Endometrium (tissue), 2 donors: ENCODE measurements around the gene EED.
"Not testable (repeated sequence)": the region's sequence is repeated elsewhere in the genome, so short reads cannot be mapped to it uniquely, and the experiment has no call there.

Source experiments
- FAIRE-seq: peaks from 2 replicates; lab custom pipeline; 2012; peaks lifted over from hg19 to GRCh38; lab: Jason Lieb, UNC
- donor health status: control.
- donor health status: control.

Gene EED

DNA sequence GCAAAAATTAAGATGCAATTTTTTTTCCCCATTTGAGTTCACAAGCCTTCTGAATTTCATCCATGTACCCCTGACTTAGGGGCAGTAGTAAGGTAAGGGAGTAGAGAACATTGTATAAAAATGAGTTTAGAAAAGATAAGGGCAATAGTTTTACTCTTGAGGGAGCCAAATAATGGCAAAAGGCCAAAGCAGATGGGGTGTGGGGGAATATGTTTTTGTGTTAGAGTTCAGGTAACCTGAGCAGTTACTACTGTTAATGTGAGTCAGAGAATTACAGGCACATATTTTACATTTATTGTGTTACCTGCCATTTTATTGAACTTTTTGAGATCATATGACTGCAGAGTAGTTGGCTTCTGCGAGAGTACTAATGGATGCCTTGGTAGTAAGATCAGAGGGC, 3.1 kb downstream of the EED start:
- FAIRE-seq: no peak

DNA sequence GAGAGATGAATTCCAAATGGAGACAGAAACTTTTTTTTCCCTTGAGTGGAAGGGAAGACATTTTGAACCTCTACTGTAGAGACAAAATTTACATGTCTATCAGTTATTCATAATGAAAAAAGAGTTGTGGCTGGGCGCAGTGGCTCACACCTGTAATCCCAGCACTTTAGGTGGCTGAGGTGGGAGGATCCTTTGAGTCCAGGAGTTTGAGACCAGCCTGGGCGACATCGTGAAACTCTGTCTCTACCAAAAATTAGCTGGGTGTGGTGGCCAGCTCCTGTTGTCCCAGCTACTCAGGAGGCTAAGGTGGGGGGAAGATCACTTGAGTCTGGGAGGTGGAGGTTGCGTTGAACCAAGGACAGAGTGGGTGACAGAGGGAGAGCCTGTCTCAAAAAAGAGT, 4.1 kb downstream of the EED start:
- FAIRE-seq: no peak

DNA sequence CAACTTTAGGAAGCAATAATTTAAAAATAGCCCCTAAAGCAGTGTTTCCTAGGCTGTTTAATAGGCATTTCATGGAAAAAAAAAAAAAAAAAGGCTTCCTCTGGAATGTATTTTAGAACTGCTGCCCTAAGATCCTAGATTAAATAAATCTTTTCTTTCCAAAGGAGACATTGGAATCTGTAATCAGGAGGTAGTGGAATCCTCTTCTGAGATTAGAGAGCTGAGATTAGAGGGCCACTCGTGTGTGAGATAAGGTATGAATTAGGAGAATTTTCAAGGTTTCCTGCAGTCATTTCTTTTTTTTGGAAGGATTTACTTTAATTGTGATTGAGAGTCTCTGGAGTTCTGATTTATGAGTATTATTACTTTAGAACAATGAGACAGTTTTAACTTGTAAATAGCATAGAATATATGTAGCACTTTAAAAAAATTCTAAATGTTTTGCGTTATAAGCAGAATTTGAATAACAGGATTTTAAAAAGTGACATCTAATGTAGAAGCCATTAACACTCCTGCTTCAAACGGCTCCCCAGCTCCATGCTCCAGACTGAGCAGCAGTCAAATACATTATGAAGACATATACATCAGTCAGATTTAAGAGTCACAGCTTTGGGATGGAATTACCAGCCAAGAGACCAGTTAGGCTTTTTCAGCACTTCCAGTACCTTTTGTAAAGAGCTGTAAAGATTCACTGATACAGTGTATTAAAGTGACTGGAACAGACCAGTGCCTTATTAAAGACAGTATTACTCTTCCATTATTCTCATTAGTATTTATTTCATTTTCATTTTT, 5.0 kb downstream of the EED start:
- FAIRE-seq: no peak

GRCh38 chr11:86251345-86251744, 6.8 kb downstream of the EED start:
- FAIRE-seq: no peak

DNA sequence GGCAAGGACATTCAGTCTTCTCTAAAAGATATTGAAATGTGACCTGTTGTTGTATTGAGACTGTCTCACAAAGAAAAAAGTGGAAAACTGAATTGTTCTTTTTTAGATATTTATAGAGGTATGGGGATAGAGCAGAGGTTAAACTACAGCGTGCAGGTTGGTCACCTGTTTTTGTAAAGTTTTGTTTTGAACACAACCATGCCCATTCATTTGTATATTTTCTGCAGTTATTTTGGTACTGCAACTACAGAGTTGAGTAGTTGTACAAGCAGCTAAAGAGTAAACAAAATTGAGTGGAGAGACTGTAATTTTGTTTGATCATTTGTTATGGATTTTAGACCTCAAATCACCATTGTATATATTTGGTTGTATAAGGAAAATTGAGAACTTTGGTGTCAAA, 11.3 kb downstream of the EED start:
- FAIRE-seq: no peak

DNA sequence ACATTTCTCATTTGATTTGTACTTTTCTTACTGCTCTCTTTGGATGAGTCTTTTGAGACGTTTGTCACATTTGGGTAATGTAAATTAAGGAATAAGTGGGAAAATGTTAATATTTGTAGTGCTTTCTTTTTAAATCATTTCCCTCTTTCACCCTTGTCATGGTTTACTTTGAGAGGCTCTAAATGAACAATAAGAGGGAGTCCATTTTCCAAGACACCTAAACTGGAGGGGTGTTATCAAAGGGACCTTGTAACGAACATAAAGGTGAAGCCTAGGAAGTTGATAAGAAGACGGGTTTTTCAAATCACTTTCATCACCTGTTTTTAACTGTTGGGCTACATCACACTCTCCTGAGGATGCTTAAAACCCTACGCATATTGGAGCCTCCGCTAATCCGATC, 12.1 kb downstream of the EED start:
- no peak for FAIRE-seq

DNA sequence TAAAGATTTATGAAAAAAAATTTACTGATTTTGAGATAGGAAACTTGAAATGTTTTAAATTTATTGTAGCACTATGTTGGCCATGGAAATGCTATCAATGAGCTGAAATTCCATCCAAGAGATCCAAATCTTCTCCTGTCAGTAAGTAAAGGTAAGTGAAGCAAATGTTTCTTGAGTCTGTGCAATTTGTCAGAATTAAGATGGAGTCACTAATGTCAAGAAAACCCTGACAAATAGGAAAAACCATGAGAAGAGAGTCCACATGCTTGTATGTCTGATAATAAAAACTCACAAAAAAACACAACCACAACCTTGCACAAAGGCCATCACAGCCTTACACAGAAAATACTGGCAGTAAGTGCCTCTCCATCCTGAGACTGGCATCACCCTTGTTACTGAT, 12.9 kb downstream of the EED start:
- FAIRE-seq: no peak

DNA sequence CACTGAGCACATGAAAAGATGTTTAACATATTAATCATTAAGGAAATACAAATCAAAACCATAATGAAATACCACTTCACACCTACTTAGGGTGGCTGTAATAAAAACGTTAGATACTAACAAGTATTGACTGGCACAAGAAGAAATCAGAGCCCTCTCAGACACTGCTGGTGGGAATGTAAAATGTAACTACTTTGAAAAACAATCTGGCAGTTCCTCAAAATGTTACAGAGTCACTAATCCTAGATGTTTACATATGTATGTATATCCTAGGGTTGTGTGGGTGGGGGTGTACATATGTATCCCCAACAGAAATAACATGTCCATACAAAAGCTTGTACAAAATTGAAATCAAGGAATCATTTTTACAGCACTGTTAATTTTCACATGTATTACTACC, 15.2 kb downstream of the EED start:
- no peak for FAIRE-seq

DNA sequence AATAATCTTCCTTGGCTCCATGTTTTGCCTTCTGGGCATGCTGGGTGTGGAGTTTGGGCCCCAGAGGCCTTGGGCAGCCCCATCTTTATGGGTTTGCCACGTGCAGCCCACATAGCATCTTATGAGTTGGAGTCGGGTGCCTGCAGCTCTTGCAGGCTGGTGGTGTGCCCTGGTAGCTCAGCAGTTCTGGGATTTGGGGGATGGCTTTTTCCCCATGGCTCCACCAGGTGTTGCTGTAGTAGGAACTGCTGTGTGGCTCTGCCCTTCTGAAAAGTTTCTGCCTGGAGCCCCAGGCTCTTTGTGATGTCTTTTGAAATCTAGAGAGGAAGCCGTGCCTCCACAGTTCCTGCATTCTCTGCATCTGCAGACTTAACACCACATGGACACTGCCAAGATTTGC, 16.8 kb downstream of the EED start:
- FAIRE-seq: no peak

DNA sequence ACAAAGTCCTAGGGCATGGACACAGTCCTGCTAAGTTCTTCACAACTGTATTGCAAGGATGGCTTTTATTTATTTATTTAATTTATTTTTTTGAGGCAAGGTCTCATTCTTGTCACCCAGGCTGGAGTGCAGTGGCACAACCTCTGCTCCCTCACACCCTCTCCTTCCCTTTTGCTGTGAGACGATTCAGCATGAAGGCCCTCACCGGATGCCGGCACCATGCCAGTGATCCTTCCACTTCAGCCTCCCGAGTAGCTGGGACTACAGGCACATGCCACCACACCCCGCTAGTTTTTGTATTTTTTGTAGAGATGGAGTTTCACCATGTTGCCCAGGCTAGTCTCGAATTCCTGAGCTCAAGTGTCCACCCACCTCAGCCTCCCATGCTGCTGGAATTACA, 17.8 kb downstream of the EED start:
- no peak for FAIRE-seq

GRCh38 chr11:86264649-86265048, 20.1 kb downstream of the EED start:
- FAIRE-seq: no peak

DNA sequence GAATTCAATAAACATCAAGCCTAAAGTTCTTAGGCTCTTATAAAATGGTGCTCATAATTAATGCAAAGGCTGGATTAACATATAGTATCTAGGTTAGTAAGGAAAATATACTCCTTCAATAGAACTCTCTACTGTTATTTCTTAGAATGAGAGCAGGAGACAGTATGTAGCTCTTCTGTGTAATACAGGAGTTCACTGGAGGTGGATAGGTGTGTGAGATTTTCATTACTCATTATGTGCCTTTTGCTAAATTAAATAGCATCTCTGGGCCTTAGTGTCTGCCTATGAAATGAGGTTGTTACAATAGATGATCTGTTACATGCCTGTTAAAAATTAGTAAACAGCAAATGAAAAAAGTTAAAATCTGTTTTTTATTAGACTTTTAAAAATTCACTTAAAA, 20.6 kb downstream of the EED start:
- no peak for FAIRE-seq

DNA sequence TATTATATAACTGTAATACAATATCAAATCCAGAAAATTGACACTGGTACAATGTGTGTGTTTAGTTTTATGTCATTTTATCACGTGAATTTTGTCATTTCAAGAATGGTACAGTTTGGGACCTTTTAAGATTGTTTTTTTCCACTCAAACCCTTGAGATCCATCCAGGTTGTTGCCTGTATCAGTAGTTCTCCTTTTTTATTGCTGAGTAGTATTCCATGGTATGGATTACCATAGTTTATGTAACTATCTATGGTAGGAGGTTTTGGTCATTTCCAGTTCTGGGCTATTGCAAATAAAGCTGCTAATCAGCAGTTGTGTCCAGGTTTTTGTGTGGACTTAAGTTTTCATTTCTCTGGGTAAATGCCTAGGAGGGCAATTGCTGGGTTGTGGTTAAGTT, 25.1 kb downstream of the EED start:
- no peak for FAIRE-seq

- FAIRE-seq: no peak
These were observed 29.9 kb downstream of the EED start for GRCh38 chr11:86274503-86274902.

DNA sequence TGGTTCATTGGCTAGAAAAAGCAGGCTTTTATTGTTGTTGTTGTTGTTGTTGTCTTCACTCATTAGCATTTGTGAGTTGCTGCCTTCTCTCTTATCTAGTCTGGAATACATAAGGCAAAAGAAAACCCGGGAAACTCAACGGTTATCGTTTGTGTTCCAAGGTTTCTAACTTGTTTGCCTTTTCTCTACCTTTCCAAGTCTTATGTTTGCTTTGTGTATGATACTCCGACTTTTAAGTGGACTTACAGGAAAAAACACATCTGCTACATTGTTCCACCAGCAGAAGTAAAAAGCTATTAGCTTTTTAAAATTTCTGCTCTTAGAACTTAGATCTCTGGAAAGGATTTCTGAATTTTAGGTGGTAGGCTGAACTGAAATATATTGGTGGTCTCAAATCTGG, 30.4 kb downstream of the EED start:
- no peak for FAIRE-seq

- FAIRE-seq: no peak
These were observed 31.2 kb downstream of the EED start for GRCh38 chr11:86275493-86276370.

- FAIRE-seq: peak; percentile 23
These were observed 33.2 kb downstream of the EED start for GRCh38 chr11:86277741-86278140.

DNA sequence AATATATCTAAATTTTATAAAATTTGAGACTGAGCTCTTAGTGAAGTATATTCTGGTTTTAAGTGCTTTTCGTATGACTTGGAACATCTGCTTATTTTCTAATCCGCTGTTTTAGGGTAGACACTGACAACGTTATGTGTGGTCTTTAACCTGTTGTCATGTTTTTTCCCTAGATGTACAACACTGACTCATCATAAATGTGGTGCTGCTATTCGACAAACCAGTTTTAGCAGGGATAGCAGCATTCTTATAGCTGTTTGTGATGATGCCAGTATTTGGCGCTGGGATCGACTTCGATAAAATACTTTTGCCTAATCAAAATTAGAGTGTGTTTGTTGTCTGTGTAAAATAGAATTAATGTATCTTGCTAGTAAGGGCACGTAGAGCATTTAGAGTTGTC, 33.7 kb downstream of the EED start:
- FAIRE-seq: no peak

GRCh38 chr11:86279747-86280146, 35.2 kb downstream of the EED start:
- FAIRE-seq: no peak

DNA sequence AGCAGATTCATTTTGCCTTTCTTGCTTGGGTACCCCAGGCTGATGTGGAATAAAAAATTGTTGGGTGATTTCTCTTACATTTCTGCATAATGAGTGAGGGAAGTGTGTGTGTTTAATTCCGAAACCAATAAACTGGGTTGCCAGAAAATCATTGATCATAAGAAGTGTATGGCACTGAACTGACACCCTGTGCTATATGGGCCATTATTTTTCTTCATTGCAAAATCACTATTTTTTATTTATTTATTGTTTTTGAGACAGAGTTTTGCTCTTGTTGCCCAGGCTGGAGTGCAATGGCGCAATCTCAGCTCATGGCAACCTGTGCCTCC, 42.9 kb downstream of the EED start:
- no peak for FAIRE-seq

DNA sequence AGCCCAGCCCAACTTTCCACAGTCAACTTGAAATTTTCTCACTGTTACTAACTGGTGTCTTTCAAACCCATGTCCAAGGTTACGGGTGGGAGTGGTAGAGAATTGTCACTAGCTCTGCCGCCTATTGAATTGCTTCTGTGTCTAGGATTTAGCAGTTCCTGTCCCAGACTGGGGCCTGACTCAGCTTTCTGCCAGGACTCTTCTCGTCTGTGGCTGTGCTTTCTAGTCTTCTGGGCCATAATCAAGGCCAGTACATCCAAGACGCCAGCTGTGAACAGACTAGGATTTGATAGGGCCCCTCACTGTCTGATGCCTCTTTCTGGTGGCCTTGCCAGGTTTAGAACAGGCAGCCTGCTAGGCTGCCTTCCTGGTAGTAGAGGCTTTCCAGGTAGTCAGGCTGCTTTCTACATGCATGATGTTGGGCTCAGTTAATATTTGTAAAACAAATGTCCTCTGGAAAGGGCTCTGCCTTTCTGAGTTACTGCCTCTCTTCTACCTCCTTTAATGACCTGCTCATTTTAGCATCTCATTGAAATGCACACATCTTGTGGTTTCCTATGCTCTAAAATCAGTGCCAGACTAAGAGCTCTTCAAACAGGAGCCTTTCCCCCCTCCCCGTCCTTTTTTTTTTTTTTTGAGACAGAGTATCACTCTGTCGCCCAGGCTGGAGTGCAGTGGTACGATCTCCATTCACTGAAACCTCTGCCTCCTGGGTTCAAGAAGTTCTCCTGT, 44.4 kb downstream of the EED start:
- no peak for FAIRE-seq

DNA sequence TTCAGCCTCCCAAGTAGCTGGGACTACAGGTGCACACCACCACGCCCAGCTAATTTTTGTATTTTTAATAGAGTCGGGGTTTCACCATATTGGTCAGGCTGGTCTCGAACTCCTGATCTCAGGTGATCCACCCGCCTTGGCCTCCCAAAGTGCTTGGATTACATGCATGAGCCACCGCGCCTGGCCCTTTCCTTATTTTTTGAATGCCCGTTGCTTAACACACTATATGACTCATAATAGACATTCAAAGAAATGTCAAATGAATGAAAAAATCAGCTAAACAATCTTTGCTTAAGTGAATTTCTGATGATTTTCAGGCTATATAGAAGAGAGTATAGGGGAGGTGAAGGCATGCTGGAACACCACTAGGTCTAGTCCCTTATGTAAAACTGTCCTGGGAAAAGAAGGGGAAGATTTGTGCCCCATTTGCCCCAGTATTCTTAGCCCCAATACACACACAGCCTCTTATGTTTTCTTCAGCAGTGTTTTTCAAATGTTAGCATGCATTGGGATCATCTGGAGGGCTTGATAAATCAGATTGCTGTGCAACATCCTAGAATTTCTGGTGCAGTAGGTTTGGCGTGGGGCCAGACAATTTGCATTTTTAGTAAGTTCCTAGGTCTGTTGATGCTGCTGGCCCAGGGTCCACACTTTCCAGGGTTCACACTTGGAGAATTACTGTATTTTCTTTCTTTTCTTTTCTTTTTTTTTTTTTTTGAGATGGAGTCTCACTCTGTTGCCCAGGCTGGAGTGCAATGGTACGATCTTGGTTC, 45.1 kb downstream of the EED start:
- FAIRE-seq: not testable (repeated sequence)
